GM12801 (cell line): ENCODE measurements around the gene PPIL1.
A peak's percentile ranks its signal among the peaks of the same experiment; 100 is the strongest.

Experiments
- CTCF ChIP-seq: IDR thresholded peaks from one replicate; pipeline ENCODE4 v1.5.1; 2011; ENCODE audit warnings: control low read depth; ENCODE audit not compliant: insufficient read length; ENCODE audit errors: extremely low read depth

PPIL1 gene

GRCh38 chr6:36888115-36888643, 13.6 kb upstream of the PPIL1 start:
- no peak for TF ChIP-seq CTCF

GRCh38 chr6:36886950-36887618, 12.5 kb upstream of the PPIL1 start:
- no peak for TF ChIP-seq CTCF

GRCh38 chr6:36885461-36886401, 11.1 kb upstream of the PPIL1 start, which contains the start of gene C6orf89:
Gene C6orf89, plus strand, starts transcription at chr6:36885952. Its CDS starts 13,493 bp downstream, at chr6:36899445.
- peak; percentile 27 for TF ChIP-seq CTCF

DNA sequence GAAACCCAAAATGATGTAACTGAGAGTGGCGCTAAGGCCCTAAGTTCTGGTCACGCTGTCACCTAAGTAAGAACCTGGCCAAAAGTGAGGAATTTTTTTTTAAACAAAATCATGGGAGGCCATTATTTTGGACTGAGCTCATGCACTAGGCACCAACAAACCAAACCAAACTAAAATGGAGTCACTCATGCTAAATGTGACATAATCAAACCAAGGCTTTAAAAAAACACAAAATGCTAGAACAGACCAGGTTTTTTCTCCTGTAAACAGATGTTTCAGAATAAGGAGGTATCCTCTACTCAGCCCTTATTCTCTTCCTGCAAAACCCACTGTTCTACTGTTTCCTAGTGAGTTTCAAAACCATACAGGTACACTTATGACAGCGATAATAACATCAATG, 10.0 kb upstream of the PPIL1 start:
- TF ChIP-seq CTCF = no peak

DNA sequence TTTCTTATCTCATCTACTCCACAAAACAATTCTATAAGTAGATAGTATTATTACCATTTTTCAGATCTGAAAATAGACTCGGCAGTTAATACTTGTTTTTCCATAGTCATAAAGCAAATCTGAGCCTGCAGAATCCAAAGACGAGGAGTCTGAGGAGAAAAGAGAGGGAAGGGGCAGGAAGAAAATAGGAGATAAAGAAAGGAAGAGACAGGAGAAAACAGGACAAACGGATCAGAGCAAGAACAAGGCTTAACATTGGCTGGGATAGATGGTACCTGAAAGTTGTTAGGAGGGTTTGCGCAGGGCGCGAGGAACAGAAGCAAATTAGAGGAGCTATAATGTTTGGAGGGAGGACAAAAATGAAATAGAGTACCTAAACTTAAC, 639 bp upstream of the PPIL1 start:
- TF ChIP-seq CTCF = no peak

DNA sequence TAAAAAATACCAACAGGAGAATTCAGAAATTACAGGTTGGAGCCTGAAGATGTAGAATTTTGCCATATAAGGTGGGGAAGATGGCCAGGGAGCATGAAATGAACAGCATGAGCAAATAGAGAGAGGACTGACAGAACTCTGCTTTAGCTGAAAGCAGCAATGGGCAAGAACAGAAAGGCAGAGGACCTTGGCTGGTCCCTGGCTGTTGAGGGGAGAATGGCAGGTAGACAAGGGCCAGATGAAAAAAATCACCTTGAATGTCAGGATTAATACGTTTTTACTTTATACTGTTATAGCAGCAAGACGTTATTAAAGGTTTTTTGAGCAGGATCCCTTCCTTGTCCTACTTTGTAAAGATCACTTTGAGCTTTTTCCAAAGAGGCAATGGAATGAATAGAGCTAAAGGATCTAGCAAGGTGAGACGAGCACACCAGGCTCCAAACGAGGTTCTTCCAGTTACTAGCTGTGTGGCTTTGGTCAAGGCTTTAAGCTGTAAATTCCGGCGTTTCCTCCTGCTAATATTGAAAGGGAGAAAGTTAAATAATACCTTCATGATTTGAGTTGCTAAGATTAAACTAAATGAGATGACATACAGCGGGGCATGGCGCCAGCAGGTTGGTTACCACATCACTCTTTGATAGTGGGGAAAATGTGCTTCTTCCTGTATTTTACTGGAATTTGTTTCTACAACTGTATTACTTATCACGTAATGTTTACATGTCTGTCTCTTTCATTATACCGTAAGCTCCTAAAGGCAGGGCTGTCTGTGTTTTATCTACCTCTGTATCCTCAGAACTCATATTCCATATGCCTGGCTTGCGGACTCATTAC, 776 bp downstream of the PPIL1 start:
- no peak for TF ChIP-seq CTCF
